HuH-7.5 (cell line): ENCODE results near the gene NOL7.
A peak's percentile ranks its signal among the peaks of the same experiment; 100 is the strongest.

Source experiments
- DNase-seq: peaks from one replicate; pipeline ENCODE4 v3.0.0; 2011; ENCODE audit warnings: low spot score

NOL7 gene

GRCh38 chr6:13597073-13597472, 18.1 kb upstream of the NOL7 start:
- DNase-seq, result no peak

- DNase-seq, result no peak
Observed at GRCh38 chr6:13600036-13600435, 15.1 kb upstream of the NOL7 start.

- DNase-seq, result no peak
Observed at GRCh38 chr6:13604135-13604534, 11.0 kb upstream of the NOL7 start.

DNA sequence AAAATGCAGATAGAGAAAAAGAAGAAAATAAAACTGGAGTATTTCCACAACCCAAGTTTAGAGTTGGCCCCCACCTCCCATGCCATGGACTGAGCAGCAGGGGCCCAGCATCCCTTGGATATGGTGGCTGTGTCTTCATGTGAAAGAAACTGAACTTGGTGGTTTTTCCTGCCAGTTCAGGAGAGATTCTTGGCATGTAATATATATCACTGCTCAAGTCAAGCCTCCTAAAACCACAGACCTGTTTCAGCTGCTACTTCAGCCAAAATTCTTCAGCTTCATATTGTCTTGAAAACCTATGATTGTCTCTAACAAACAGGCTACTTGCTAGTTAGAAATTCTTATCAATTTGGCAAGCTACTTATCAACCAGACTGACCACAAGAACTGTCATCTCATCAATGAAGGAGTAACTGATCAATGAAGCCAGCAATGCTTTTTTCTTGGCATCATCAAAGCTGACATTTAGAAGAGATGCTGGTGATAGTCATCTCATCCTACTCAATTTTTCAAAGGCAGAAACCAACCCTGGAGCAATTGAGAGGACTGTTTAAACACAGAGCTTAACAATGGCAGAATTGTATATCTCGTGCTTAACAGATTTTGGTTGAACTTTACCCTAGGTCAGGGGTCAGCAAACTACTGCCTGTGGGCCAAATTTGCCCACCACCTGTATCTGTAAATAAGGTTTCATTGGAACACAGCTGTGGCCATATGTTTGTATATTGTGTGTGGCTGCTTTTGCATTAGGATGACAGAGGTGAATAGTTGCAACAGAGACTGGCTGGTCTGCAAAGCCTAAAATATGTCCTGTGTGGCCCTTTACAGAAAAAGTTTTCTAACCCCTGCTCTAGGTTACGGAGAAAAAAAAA, 10.4 kb upstream of the NOL7 start:
- peak; percentile 31 for DNase-seq

GRCh38 chr6:13605634-13606033, 9.5 kb upstream of the NOL7 start:
- DNase-seq, result no peak

- DNase-seq, result no peak
Observed at GRCh38 chr6:13611715-13612114, 3.4 kb upstream of the NOL7 start.

DNA sequence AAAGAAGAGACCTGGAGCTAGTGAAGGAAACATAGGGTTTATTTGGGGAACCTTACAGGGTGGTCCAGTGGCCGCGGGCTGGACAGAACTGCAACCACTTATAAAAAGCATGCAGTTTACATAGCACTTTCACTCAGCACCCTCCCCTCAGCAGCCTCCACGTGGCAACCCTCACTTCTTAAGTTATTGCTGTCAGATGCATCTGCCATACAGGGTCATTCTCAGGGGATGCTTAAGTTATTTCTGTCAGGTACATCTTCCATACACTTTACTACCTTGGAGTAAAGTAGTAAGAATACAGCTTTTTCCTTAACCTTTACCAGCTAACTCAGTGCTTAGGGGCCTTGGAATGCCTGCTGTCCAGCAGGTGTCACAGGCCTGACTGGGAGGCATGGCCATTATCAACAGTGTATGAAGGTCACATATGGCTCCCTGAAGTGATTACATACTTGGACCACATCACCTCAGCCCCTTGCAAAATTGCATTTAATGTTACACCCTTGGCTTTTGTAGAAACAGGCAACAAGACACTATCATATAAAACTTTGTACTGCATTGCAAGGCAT, 2.0 kb upstream of the NOL7 start:
- DNase-seq, result no peak

GRCh38 chr6:13614126-13614925, 809 bp upstream of the NOL7 start:
- DNase-seq, result no peak

GRCh38 chr6:13615792-13616120, 621 bp downstream of the NOL7 start:
- DNase-seq, result no peak

- DNase-seq, result no peak
Observed at GRCh38 chr6:13617066-13617465, 1.9 kb downstream of the NOL7 start.

DNA sequence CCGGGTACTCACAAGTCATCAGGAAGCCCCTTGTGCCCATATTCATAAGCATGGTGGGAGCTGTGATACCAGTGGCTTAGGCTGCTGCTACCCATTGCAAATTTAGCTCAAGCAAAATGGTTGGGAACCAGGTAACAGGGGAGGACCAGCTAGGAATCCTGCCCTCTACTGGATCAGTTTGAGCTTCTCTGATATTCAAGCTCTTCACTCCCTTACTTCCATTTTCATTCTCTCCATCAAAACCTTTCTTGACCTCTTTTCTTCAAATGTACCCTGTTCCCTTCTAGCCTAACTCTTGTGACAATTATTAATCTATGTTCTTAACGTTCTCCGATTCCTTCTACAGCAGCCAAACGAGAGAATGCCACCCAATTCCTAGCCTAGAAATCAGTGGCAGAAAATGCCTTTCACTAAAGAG, 9.7 kb downstream of the NOL7 start:
- no peak for DNase-seq

DNA sequence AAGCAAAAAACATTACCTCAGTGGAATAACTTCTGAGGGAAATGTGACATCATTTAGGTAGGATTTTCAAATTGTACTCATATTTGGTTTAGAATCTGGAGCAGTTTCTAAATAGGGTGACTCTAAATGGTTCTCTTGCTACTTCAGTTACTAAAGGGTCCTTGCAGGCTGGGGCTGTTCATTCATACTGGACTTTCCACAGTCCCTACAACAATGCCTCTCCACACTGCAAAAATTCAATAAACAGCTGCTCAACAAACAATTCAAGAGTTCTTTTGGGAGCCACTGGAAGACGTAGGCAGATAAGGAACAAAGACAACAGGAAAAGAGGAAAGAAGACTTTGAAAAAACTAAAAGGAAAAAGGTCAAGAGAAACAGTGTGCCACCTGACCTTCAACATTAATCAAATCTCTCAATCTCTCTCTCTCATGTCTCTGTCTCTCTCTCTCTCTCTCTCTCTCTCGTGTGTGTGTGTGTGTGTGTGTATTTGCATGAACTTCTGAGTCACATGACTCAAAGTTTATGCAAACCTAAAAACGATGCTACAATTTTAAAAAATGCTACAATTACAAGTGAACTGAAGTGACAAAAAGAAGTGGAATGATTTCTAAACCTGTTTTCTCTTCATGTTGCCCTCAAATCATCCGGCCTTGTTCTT, 14.5 kb downstream of the NOL7 start:
- no peak for DNase-seq

GRCh38 chr6:13630499-13630898, 15.4 kb downstream of the NOL7 start:
- no peak for DNase-seq

- no peak for DNase-seq
Observed at GRCh38 chr6:13633343-13633742, 18.2 kb downstream of the NOL7 start.

DNA sequence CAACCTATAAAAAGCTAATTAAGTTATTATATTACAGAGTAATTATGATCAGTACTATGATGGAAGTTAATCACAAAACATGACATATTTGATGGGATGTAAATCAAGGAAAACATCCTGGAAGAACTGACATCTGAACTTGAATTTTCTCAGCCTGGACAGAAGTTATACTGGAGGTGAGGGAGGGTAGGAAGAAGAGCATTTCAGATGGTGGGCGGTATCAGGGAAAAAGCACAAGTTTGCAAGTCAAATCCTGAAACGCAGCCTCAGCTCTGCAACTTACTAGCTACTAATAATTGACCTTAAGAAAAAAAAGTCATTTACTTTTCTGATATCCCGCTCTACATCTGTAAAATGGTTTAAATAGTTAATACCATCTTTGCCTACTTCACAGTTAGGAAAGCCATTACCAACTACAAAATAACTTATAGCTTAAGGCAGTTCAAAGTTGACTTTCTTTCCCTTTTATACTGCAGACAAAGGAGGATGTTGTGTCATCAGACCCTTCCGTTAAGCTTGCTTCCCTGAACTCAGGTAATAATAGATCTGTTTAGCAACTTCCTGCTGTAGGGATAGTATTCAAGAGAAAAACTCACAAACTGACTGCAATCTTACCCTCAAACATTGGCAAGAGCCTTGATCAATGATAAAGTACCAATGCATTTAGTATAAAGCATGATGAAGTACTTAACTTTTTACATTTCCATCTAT, 21.0 kb downstream of the NOL7 start:
- no peak for DNase-seq

- no peak for DNase-seq
Observed at GRCh38 chr6:13638014-13638413, 22.9 kb downstream of the NOL7 start.

GRCh38 chr6:13638626-13639025, 23.5 kb downstream of the NOL7 start:
- no peak for DNase-seq

DNA sequence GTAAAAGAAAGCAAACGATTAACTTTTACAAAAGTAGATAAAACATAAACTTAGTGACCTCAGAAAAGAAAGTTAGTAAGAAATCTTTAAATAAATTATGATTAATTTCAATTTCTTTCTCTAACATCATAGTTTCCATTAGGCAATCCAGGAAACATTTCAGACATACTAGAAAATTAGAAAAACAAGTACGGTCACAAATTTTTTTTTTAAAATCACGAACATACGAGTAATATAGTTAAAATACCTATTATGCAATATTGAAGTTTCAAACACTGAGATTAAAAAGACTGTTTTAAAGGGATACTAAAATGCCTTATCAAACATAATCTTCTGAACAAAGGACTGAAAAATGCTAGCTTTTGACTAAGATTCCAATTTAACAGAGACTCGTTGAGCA, 26.2 kb downstream of the NOL7 start:
- DNase-seq, result no peak

GRCh38 chr6:13643125-13643524, 28.0 kb downstream of the NOL7 start:
- DNase-seq, result no peak

- no peak for DNase-seq
Observed at GRCh38 chr6:13648850-13649249, 33.7 kb downstream of the NOL7 start.

- DNase-seq, result no peak
Observed at GRCh38 chr6:13649393-13649792, 34.3 kb downstream of the NOL7 start.

GRCh38 chr6:13653296-13653695, 38.2 kb downstream of the NOL7 start:
- DNase-seq, result no peak
